ENCODE results near the gene MMD2.

The MMD2 gene

GRCh38 chr7:4957847-4958476 is 1.0 kb downstream of the MMD2 start:
- WGBS: 31% methylated on average over 13 of the region's 13 CpGs
- no peak overlapping the region for H3K9ac ChIP-seq (ENCODE audit: low read depth, low read length)

DNA sequence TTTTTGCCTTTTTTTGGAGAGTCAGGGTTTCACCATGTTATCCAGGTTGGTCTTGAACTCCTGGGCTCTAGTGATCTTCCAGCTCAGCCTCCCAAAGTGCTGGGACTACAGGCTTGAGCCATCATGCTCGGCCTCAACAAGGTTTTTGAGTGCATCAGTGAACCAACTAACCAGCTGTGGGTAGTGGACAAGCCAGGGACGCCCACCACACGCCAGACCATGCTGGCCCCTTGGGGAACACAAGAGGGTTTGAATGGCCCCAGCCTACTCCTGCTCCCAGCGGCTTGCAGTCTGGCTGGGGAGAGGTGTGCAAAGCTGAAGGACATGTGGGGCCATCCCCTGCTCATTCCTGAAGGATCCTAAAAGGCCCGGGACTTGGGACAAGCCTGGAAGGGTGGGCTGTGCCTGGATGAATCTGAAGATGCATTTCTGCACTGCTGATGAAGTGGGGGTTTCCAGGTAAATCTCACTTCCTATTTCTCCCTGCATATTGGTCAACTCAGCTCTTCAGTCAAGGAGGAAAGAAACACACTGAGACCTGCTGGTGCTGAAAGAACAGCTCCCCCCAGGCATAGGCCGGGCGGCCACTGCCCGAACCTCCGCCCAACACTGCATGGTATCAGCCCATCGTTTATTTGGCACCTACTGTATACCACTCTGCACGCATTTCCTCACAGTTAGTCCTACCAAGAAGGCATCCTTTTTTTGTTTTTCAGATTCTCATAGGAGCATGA is 6.9 kb downstream of the MMD2 start:
- WGBS: 44% methylated on average over 11 of the region's 11 CpGs
- no peak overlapping the region for H3K4me3 ChIP-seq (ENCODE audit: low read length)
- peaks cover 10% of the 10 kb centered on the region for H3K27me3 ChIP-seq (ENCODE audit: insufficient read depth, low read length)

More at GRCh38 chr7:4957847-4958476, 1.0 kb downstream of the MMD2 start:
- Histone ChIP-seq H3K36me3 (ENCODE audit: insufficient read depth, low read length) (no peaks in the 10 kb centered on the region), H3K9me3 (ENCODE audit: insufficient read depth, low read depth, low read length) (no peaks in the 10 kb centered on the region), H3K27me3 (ENCODE audit: insufficient read depth, low read length) (peaks cover 34% of the 10 kb centered on the region), H3K4me1 (ENCODE audit: insufficient read depth, low read length) (no peaks in the 10 kb centered on the region), H3K4me3 (ENCODE audit: low read length) (peak overlapping the region; percentile 55), H3K27ac (ENCODE audit: low read depth, low read length) (no peak overlapping the region)

GRCh38 chr7:4951304-4951703 is 7.7 kb downstream of the MMD2 start:
- H3K4me1 ChIP-seq (ENCODE audit: insufficient read depth, low read length): no peaks in the 10 kb centered on the region
- no peak overlapping the region for H3K9ac ChIP-seq (ENCODE audit: low read depth, low read length)
- H3K27ac ChIP-seq (ENCODE audit: low read depth, low read length): no peak overlapping the region
- no peaks in the 10 kb centered on the region for H3K36me3 ChIP-seq (ENCODE audit: insufficient read depth, low read length)
- 73% methylated on average over 5 of the region's 5 CpGs for WGBS
- peaks cover 6% of the 10 kb centered on the region for H3K27me3 ChIP-seq (ENCODE audit: insufficient read depth, low read length)
- no peaks in the 10 kb centered on the region for H3K9me3 ChIP-seq (ENCODE audit: insufficient read depth, low read depth, low read length)
- H3K4me3 ChIP-seq (ENCODE audit: low read length): no peak overlapping the region

More for the DNA sequence above, 6.9 kb downstream of the MMD2 start:
- Histone ChIP-seq H3K9ac (ENCODE audit: low read depth, low read length) (no peak overlapping the region), H3K4me1 (ENCODE audit: insufficient read depth, low read length) (no peaks in the 10 kb centered on the region), H3K9me3 (ENCODE audit: insufficient read depth, low read depth, low read length) (no peaks in the 10 kb centered on the region), H3K36me3 (ENCODE audit: insufficient read depth, low read length) (no peaks in the 10 kb centered on the region), H3K27ac (ENCODE audit: low read depth, low read length) (no peak overlapping the region)

DNA sequence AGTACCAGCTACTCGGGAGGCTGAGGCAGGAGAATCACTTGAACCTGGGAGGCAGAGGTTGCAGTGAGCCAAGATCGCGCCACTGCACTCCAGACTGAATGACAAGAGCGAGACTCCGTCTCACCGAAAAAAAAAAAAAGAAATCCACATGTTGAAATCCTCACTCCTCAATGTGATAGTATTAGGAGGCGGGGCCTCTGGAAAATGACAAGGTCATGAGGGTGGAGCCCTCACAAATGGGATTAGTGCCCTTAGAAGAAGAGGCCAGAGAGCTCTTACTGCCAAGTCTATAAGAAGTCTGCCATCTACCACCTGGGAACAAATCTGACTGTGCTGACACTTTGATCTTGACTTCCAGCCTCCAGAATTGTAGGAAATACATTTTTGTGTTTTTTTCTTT is 10.6 kb downstream of the MMD2 start:
- H3K27me3 ChIP-seq (ENCODE audit: insufficient read depth, low read length): no peaks in the 10 kb centered on the region
- H3K36me3 ChIP-seq (ENCODE audit: insufficient read depth, low read length): no peaks in the 10 kb centered on the region
- H3K9ac ChIP-seq (ENCODE audit: low read depth, low read length): no peak overlapping the region
- no peak overlapping the region for H3K4me3 ChIP-seq (ENCODE audit: low read length)
- no peaks in the 10 kb centered on the region for H3K4me1 ChIP-seq (ENCODE audit: insufficient read depth, low read length)
- H3K9me3 ChIP-seq (ENCODE audit: insufficient read depth, low read depth, low read length): no peaks in the 10 kb centered on the region
- WGBS: 95% methylated on average over 5 of the region's 7 CpGs
- H3K27ac ChIP-seq (ENCODE audit: low read depth, low read length): no peak overlapping the region

- Histone ChIP-seq H3K4me1 (ENCODE audit: insufficient read depth, low read length) (no peaks in the 10 kb centered on the region), H3K27me3 (ENCODE audit: insufficient read depth, low read length) (no peaks in the 10 kb centered on the region), H3K4me3 (ENCODE audit: low read length) (no peak overlapping the region), H3K27ac (ENCODE audit: low read depth, low read length) (no peak overlapping the region), H3K9ac (ENCODE audit: low read depth, low read length) (no peak overlapping the region), H3K9me3 (ENCODE audit: insufficient read depth, low read depth, low read length) (no peaks in the 10 kb centered on the region), H3K36me3 (ENCODE audit: insufficient read depth, low read length) (no peaks in the 10 kb centered on the region)
- 95% methylated on average over 26 of the region's 26 CpGs for WGBS
Observed at GRCh38 chr7:4945949-4946348, 13.0 kb downstream of the MMD2 start.

DNA sequence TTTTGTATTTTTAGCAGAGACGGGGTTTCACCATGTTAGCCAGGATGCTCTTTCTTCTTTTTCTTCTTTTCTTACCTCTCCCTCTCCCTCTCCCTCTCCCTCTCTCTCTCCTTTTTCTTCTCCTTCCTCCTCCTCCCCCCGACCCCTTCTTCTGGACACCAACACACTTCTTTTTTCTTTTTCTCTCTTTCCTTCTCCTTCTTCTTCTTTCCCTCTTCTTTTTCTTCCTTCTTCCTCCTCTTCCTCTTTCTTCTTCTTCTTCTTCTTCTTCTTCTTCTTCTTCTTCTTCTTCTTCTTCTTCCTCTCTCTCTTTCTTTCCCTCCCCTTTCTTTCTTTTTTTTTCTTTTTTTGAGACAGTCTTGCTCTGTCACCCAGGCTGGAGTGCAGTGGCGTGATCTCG is 14.0 kb downstream of the MMD2 start:
- no peaks in the 10 kb centered on the region for H3K9me3 ChIP-seq (ENCODE audit: insufficient read depth, low read depth, low read length)
- H3K4me3 ChIP-seq (ENCODE audit: low read length): no peak overlapping the region
- H3K27ac ChIP-seq (ENCODE audit: low read depth, low read length): no peak overlapping the region
- no peak overlapping the region for H3K9ac ChIP-seq (ENCODE audit: low read depth, low read length)
- H3K4me1 ChIP-seq (ENCODE audit: insufficient read depth, low read length): no peaks in the 10 kb centered on the region
- 86% methylated on average over 4 of the region's 4 CpGs for WGBS
- H3K36me3 ChIP-seq (ENCODE audit: insufficient read depth, low read length): no peaks in the 10 kb centered on the region
- no peaks in the 10 kb centered on the region for H3K27me3 ChIP-seq (ENCODE audit: insufficient read depth, low read length)

DNA sequence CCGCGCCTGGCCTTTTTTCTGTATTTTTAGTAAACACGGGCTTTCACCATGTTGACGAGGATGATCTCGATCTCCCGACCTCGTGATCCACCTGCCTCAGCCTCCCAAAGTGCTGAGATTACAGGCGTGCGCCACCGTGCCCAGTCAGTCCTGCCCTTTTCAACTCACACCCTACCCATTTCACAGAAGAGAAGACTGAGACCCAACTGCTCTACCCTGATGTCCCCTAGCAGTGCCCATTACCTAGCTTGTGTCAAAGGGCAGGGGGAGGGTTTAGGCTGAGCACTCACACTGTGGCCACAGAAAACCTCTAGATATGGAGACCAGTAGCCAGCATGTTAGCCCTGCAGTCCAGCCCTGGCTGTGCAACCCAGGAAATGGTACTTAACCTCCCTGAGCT is 15.7 kb downstream of the MMD2 start:
- H3K4me1 ChIP-seq (ENCODE audit: insufficient read depth, low read length): no peaks in the 10 kb centered on the region
- H3K27me3 ChIP-seq (ENCODE audit: insufficient read depth, low read length): no peaks in the 10 kb centered on the region
- H3K27ac ChIP-seq (ENCODE audit: low read depth, low read length): no peak overlapping the region
- H3K9ac ChIP-seq (ENCODE audit: low read depth, low read length): no peak overlapping the region
- H3K9me3 ChIP-seq (ENCODE audit: insufficient read depth, low read depth, low read length): no peaks in the 10 kb centered on the region
- no peak overlapping the region for H3K4me3 ChIP-seq (ENCODE audit: low read length)
- H3K36me3 ChIP-seq (ENCODE audit: insufficient read depth, low read length): no peaks in the 10 kb centered on the region
- 94% methylated on average over 10 of the region's 10 CpGs for WGBS

DNA sequence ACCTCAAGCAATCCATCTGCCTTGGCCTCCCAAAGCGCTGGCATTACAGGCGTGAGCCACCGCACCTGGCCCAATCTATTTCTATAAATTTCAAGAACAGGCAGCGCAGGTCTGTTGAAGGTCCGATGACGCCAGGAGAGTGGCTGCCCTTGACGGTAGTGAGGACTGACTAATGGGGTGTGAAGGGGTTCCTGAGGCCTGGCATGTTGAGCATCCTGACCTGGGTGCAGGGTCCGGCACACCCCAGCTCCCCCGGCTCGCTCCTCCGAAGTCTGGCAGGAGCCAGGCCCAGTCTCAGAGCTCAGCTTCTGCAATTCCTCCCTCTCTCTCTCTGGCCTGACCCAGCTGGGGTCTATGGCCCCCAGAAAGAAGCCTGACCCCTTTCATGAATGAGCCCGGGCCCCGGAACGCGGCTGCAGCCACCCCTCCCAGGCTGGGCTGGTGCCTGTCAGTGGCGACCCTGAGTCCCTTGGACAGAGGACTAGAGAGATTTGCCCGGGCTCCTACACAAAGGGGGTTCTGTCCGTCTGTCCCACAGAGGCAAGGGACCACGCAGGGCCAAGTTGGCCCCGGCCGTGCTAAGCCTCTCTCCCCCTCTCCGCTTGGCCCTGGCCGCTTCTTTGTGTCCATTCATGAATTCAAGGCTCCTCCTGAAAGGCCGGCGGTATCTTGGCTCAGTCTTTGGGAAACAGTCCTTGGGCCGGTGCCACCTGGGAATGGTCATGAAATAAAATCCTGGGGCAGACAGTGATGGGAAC is 18.8 kb downstream of the MMD2 start:
- Histone ChIP-seq H3K4me1 (ENCODE audit: insufficient read depth, low read length) (no peaks in the 10 kb centered on the region), H3K27ac (ENCODE audit: low read depth, low read length) (no peak overlapping the region), H3K4me3 (ENCODE audit: low read length) (no peak overlapping the region), H3K36me3 (ENCODE audit: insufficient read depth, low read length) (no peaks in the 10 kb centered on the region), H3K9ac (ENCODE audit: low read depth, low read length) (no peak overlapping the region), H3K9me3 (ENCODE audit: insufficient read depth, low read depth, low read length) (no peaks in the 10 kb centered on the region), H3K27me3 (ENCODE audit: insufficient read depth, low read length) (no peaks in the 10 kb centered on the region)
- WGBS: 93% methylated on average over 26 of the region's 26 CpGs

DNA sequence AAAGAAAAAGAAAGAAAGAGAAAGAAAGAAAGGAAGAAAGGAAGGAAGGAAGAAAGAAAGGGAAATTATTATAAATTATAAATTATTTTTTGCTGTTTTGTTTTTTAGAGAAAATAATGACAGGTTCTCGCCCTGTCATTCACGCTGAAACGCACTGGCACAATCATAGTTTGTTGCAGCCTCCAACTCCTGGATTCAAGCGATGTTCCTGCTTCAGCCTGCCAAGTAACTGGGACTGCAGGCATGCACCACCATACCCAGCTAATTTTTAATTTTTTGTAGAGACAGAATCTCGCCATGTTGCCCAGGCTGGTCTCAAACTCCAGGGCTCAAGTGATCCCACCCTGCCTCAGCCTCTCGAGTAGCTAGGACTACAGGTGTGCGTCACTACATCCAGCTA is 21.6 kb downstream of the MMD2 start:
- H3K9ac ChIP-seq (ENCODE audit: low read depth, low read length): no peak overlapping the region
- H3K9me3 ChIP-seq (ENCODE audit: insufficient read depth, low read depth, low read length): no peaks in the 10 kb centered on the region
- H3K27ac ChIP-seq (ENCODE audit: low read depth, low read length): no peak overlapping the region
- H3K27me3 ChIP-seq (ENCODE audit: insufficient read depth, low read length): no peaks in the 10 kb centered on the region
- no peak overlapping the region for H3K4me3 ChIP-seq (ENCODE audit: low read length)
- H3K36me3 ChIP-seq (ENCODE audit: insufficient read depth, low read length): no peaks in the 10 kb centered on the region
- WGBS: 96% methylated on average over 7 of the region's 7 CpGs
- no peaks in the 10 kb centered on the region for H3K4me1 ChIP-seq (ENCODE audit: insufficient read depth, low read length)

- Histone ChIP-seq H3K27ac (ENCODE audit: low read depth, low read length) (no peak overlapping the region), H3K4me3 (ENCODE audit: low read length) (no peak overlapping the region), H3K9me3 (ENCODE audit: insufficient read depth, low read depth, low read length) (no peaks in the 10 kb centered on the region), H3K27me3 (ENCODE audit: insufficient read depth, low read length) (no peaks in the 10 kb centered on the region), H3K4me1 (ENCODE audit: insufficient read depth, low read length) (no peaks in the 10 kb centered on the region), H3K36me3 (ENCODE audit: insufficient read depth, low read length) (no peaks in the 10 kb centered on the region), H3K9ac (ENCODE audit: low read depth, low read length) (no peak overlapping the region)
- WGBS: 90% methylated on average over 15 of the region's 15 CpGs
Observed at GRCh38 chr7:4934419-4935025, 24.5 kb downstream of the MMD2 start.

GRCh38 chr7:4931943-4932342 is 27.0 kb downstream of the MMD2 start:
- Histone ChIP-seq H3K9ac (ENCODE audit: low read depth, low read length) (no peak overlapping the region), H3K4me1 (ENCODE audit: insufficient read depth, low read length) (no peaks in the 10 kb centered on the region), H3K36me3 (ENCODE audit: insufficient read depth, low read length) (no peaks in the 10 kb centered on the region), H3K27me3 (ENCODE audit: insufficient read depth, low read length) (no peaks in the 10 kb centered on the region), H3K4me3 (ENCODE audit: low read length) (no peak overlapping the region), H3K27ac (ENCODE audit: low read depth, low read length) (no peak overlapping the region), H3K9me3 (ENCODE audit: insufficient read depth, low read depth, low read length) (no peaks in the 10 kb centered on the region)
- 85% methylated on average over 10 of the region's 12 CpGs for WGBS

Measured in HUES64 (cell line).